ENCODE data around the gene C22orf39.

Gene C22orf39

DNA sequence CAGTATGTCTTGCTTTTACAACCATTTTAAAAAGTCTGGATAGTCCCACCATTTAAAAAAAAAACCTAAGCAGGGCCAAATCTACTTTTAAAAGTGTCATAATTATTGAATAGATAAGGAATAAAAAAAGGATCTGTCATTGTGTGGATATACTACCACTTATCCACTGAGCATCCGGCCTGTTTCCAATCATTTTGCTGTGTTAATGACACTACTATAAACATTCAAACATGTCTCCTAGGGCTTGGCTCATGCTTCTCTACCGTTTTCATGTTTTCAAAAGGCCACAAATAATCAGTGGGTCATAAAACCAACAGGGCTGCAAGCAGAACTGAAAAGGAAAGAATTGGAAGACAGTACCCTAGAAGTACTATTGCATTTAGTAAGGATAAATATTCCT lies 12.5 kb upstream of the C22orf39 start:
- Histone ChIP-seq H3K4me1 (ENCODE audit: low read depth, poor library complexity, severe bottlenecking) (no peaks in the 10 kb centered on the region), H3K27me3 (ENCODE audit: insufficient read depth, low read depth) (no peaks in the 10 kb centered on the region), H3K4me2 (no peak overlapping the region), H4K20me1 (ENCODE audit: insufficient read depth) (no peaks in the 10 kb centered on the region), H3K9ac (no peak overlapping the region), H3K4me3 (IDR thresholded peaks at IDR 0.05; ENCODE audit: insufficient read depth, low read depth, low read length) (no peak overlapping the region), H2AFZ (ENCODE audit: low read depth) (no peak overlapping the region), H3K79me2 (ENCODE audit: insufficient read depth, low read depth) (no peaks in the 10 kb centered on the region), H3K27ac (no peak overlapping the region), H3K36me3 (ENCODE audit: insufficient read depth) (no peaks in the 10 kb centered on the region)
- TF ChIP-seq, protein P1, sequence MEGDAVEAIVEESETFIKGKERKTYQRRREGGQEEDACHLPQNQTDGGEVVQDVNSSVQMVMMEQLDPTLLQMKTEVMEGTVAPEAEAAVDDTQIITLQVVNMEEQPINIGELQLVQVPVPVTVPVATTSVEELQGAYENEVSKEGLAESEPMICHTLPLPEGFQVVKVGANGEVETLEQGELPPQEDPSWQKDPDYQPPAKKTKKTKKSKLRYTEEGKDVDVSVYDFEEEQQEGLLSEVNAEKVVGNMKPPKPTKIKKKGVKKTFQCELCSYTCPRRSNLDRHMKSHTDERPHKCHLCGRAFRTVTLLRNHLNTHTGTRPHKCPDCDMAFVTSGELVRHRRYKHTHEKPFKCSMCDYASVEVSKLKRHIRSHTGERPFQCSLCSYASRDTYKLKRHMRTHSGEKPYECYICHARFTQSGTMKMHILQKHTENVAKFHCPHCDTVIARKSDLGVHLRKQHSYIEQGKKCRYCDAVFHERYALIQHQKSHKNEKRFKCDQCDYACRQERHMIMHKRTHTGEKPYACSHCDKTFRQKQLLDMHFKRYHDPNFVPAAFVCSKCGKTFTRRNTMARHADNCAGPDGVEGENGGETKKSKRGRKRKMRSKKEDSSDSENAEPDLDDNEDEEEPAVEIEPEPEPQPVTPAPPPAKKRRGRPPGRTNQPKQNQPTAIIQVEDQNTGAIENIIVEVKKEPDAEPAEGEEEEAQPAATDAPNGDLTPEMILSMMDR (conservative IDR thresholded peaks at IDR 0.05; ENCODE audit: low read depth, low read length) = no peak

DNA sequence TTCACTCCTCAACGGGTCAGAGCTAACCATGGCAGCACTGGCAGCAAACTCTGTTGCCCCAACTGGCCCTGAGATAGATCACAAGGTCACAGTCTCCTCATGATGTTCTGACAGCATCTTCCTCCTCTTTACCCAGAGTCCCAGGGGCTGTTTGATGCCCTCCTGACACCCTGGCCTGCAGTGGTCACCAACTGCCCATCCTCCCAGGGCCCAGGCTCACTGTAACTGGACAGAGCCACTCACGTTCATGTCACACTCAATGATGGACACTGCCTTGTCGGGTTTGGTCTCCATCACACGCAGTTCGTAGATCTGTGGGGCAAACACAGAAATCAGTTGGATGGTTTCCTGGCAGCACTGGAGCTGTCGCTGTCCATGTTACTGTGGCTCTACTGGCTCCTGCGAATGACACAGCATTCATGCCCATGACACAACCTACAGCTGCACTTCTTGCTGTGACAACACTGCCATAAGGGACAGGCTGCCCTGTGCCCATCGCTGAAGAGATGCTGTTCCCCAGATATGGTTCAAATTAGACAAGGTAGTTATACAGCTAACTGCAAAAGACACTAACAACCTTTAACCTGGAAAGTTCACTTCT lies 10.4 kb upstream of the C22orf39 start:
- TF ChIP-seq, protein P1 (conservative IDR thresholded peaks at IDR 0.05; ENCODE audit: low read depth, low read length) = no peak
- no peaks in the 10 kb centered on the region for H3K27me3 ChIP-seq (ENCODE audit: insufficient read depth, low read depth)
- H3K4me2 ChIP-seq = no peak overlapping the region
- no peaks in the 10 kb centered on the region for H3K4me1 ChIP-seq (ENCODE audit: low read depth, poor library complexity, severe bottlenecking)
- H3K9ac ChIP-seq = no peak overlapping the region
- H3K27ac ChIP-seq = no peak overlapping the region
- H3K79me2 ChIP-seq (ENCODE audit: insufficient read depth, low read depth) = no peaks in the 10 kb centered on the region
- H3K4me3 ChIP-seq (IDR thresholded peaks at IDR 0.05; ENCODE audit: insufficient read depth, low read depth, low read length) = no peak overlapping the region
- H3K36me3 ChIP-seq (ENCODE audit: insufficient read depth) = no peaks in the 10 kb centered on the region
- no peak overlapping the region for H2AFZ ChIP-seq (ENCODE audit: low read depth)
- no peaks in the 10 kb centered on the region for H4K20me1 ChIP-seq (ENCODE audit: insufficient read depth)

DNA sequence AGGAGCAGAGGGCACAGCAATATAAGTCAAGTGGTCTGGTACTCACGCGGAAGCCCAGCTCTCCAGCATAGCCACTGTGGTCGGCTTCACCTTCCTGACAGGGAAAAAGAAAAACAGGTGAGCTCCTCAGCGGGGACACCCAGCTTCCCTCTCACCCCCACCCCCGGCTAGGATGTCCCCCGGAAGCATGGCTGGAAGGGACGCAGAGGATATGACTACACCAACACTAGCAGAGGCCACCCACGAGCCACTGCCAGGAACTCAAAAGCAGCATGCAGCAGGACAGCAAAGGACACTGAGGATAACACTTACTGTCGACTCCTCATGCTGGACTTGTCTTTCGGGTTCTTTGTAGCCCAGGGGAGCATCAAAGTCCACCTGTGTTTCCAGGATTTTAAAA lies 9.0 kb upstream of the C22orf39 start:
- TF ChIP-seq, protein P1 (conservative IDR thresholded peaks at IDR 0.05; ENCODE audit: low read depth, low read length) = no peak
- no peaks in the 10 kb centered on the region for H3K36me3 ChIP-seq (ENCODE audit: insufficient read depth)
- no peak overlapping the region for H3K27ac ChIP-seq
- H3K4me2 ChIP-seq = no peak overlapping the region
- H2AFZ ChIP-seq (ENCODE audit: low read depth) = no peak overlapping the region
- H3K4me1 ChIP-seq (ENCODE audit: low read depth, poor library complexity, severe bottlenecking) = no peaks in the 10 kb centered on the region
- H3K27me3 ChIP-seq (ENCODE audit: insufficient read depth, low read depth) = no peaks in the 10 kb centered on the region
- no peak overlapping the region for H3K9ac ChIP-seq
- H3K4me3 ChIP-seq (IDR thresholded peaks at IDR 0.05; ENCODE audit: insufficient read depth, low read depth, low read length) = no peak overlapping the region
- no peaks in the 10 kb centered on the region for H3K79me2 ChIP-seq (ENCODE audit: insufficient read depth, low read depth)
- H4K20me1 ChIP-seq (ENCODE audit: insufficient read depth) = no peaks in the 10 kb centered on the region

DNA sequence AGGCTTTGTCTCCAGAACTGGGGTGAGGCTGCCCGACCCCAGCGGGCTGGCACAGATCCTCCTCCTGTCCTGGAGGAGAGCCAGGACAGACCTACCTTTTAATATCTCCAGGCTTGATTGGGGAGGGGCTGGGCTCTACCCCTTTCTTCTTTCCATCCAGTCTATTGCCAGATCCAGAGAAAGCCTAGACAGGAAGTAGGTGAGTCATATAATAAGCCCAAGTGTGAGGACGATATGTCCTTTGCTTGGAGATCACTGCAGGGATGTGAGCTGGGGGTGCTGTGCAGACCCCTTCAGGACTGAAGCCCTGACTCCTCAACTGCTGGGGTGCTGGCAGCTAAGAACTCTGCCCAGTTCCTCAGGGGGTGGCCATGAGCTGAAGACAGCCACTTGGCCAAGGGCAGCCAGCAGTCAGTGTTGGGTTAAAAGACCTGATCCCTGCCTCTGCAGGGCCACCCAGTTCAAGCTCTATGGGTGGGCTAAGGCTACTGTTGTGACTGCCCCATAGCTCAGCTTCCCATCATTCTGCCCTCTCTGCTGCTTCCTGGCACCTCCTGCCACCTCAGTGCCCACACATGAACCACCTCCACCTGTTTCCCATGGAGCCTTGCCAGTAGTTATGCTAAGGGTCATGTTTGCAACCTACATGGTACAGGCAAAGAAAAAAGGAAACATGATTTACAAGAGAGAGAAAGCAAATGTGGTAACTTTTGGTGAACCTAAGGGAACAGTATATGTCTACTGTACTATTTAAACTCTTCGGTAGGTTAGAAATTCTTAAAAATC lies 8.3 kb upstream of the C22orf39 start:
- H3K36me3 ChIP-seq (ENCODE audit: insufficient read depth) = no peaks in the 10 kb centered on the region
- TF ChIP-seq, protein P1 (conservative IDR thresholded peaks at IDR 0.05; ENCODE audit: low read depth, low read length) = no peak
- H3K27ac ChIP-seq = no peak overlapping the region
- no peak overlapping the region for H2AFZ ChIP-seq (ENCODE audit: low read depth)
- no peaks in the 10 kb centered on the region for H4K20me1 ChIP-seq (ENCODE audit: insufficient read depth)
- no peaks in the 10 kb centered on the region for H3K79me2 ChIP-seq (ENCODE audit: insufficient read depth, low read depth)
- H3K4me3 ChIP-seq (IDR thresholded peaks at IDR 0.05; ENCODE audit: insufficient read depth, low read depth, low read length) = no peak overlapping the region
- no peaks in the 10 kb centered on the region for H3K4me1 ChIP-seq (ENCODE audit: low read depth, poor library complexity, severe bottlenecking)
- no peaks in the 10 kb centered on the region for H3K27me3 ChIP-seq (ENCODE audit: insufficient read depth, low read depth)
- no peak overlapping the region for H3K4me2 ChIP-seq
- H3K9ac ChIP-seq = no peak overlapping the region
